ENCODE data around the gene MLXIP. TPM values are rescaled to one million over a fixed set of nuclear protein-coding genes. Genes with fewer than 3 reads are reported as not detected.

MLXIP gene
- total RNA-seq, 1 experiment from 2014 or later: 4.6 TPM

- in situ Hi-C loops (cut with HindIII; ENCODE audit: low sequenced_read_pairs): no loop called here
- no peak for DNase-seq (ENCODE audit: low spot score)
Observed at GRCh38 chr12:122194804-122195203, 116.2 kb downstream of the MLXIP start.

GRCh38 chr12:122195405-122195804 is 116.8 kb downstream of the MLXIP start:
- no peak for DNase-seq (ENCODE audit: low spot score)
- in situ Hi-C loops (cut with HindIII; ENCODE audit: low sequenced_read_pairs): no loop called here

Other genes with a start within 250 kb of the MLXIP start
- 16.2 and 20.0 TPM in 2 replicates for gene HPD, start 219.9 kb upstream of the MLXIP start, total RNA-seq (2014; rRNA removed; shearing (Covaris generic))
- gene PSMD9, start 190.0 kb upstream of the MLXIP start, total RNA-seq (2014; rRNA removed; shearing (Covaris generic)): 65.2 and 96.5 TPM in 2 replicates
- 0.31 and 0.44 TPM in 2 replicates for gene CFAP251, start 160.2 kb upstream of the MLXIP start, total RNA-seq (2014; rRNA removed; shearing (Covaris generic))
- 10.6 and 16.1 TPM in 2 replicates for gene BCL7A, start 56.9 kb upstream of the MLXIP start, total RNA-seq (2014; rRNA removed; shearing (Covaris generic))
- gene IL31, start 95.5 kb downstream of the MLXIP start, total RNA-seq (2014; rRNA removed; shearing (Covaris generic)): not detected in 2 replicates
- not detected in 2 replicates for gene LRRC43, start 104.4 kb downstream of the MLXIP start, total RNA-seq (2014; rRNA removed; shearing (Covaris generic))
- gene B3GNT4, start 125.0 kb downstream of the MLXIP start, total RNA-seq (2014; rRNA removed; shearing (Covaris generic)): 0.06 and 2.5 TPM in 2 replicates
- 79.6 and 93.7 TPM in 2 replicates for gene DIABLO, start 147.3 kb downstream of the MLXIP start, total RNA-seq (2014; rRNA removed; shearing (Covaris generic))
- gene VPS33A, start 187.7 kb downstream of the MLXIP start, total RNA-seq (2014; rRNA removed; shearing (Covaris generic)): 37.1 and 65.0 TPM in 2 replicates

All from G401 (cell line).